GM19463 (cell line): Measurements from ENCODE around the gene ZNF605.
"Not testable (repeated sequence)": the region's sequence is repeated elsewhere in the genome, so short reads cannot be mapped to it uniquely, and the experiment has no call there.

Experiments
- ATAC-seq: cut with Tn5 transposase; IDR thresholded peaks from one replicate; pipeline ENCODE4 v1.9.1; 2021; ENCODE audit warnings: mild to moderate bottlenecking, moderate library complexity; ENCODE audit not compliant: unreplicated experiment

Gene ZNF605

GRCh38 chr12:132956011-132956788 is at the start of gene ZNF605:
TSS of gene ZNF605 (minus strand) at chr12:132956306. CDS start at chr12:132945635, 10,671 bp downstream.
- ATAC-seq = peak; percentile 94

GRCh38 chr12:132998741-132999140 is 42.6 kb upstream of the ZNF605 start:
- no peak for ATAC-seq

- no peak for ATAC-seq
These were observed 30.7 kb upstream of the ZNF605 start for GRCh38 chr12:132986885-132987225.

GRCh38 chr12:132986001-132986884 is 30.1 kb upstream of the ZNF605 start, which contains the start of gene ZNF26:
TSS of gene ZNF26 (plus strand) at chr12:132986367. CDS start at chr12:132986841, 474 bp downstream.
- peak; percentile 97 for ATAC-seq

GRCh38 chr12:132976870-132977269 is 20.8 kb upstream of the ZNF605 start:
- not testable (repeated sequence) for ATAC-seq

GRCh38 chr12:132972374-132972773 is 16.3 kb upstream of the ZNF605 start:
- no peak for ATAC-seq

- no peak for ATAC-seq
These were observed 11.6 kb upstream of the ZNF605 start for GRCh38 chr12:132967736-132968135.

GRCh38 chr12:132966676-132967415 is 10.7 kb upstream of the ZNF605 start:
- no peak for ATAC-seq

- ATAC-seq = no peak
These were observed 9.7 kb upstream of the ZNF605 start for GRCh38 chr12:132965796-132966195.

- ATAC-seq = not testable (repeated sequence)
These were observed 7.8 kb upstream of the ZNF605 start for GRCh38 chr12:132963947-132964346.

GRCh38 chr12:132961790-132962189 is 5.7 kb upstream of the ZNF605 start:
- ATAC-seq = not testable (repeated sequence)

- ATAC-seq = peak; percentile 10
These were observed 754 bp downstream of the ZNF605 start for GRCh38 chr12:132955094-132956010.

GRCh38 chr12:132954471-132955048 is 1.5 kb downstream of the ZNF605 start:
- no peak for ATAC-seq

- no peak for ATAC-seq
These were observed 2.3 kb downstream of the ZNF605 start for GRCh38 chr12:132953771-132954170.

GRCh38 chr12:132953163-132953425 is 3.0 kb downstream of the ZNF605 start:
- no peak for ATAC-seq

GRCh38 chr12:132952371-132953162 is 3.5 kb downstream of the ZNF605 start:
- no peak for ATAC-seq

- no peak for ATAC-seq
These were observed 4.5 kb downstream of the ZNF605 start for GRCh38 chr12:132951649-132952048.

- ATAC-seq = no peak
These were observed 5.1 kb downstream of the ZNF605 start for GRCh38 chr12:132950844-132951535.
